ENCODE measurements around the gene PCDHB4.
"Not testable (repeated sequence)": the region's sequence is repeated elsewhere in the genome, so short reads cannot be mapped to it uniquely, and the experiment has no call there.

PCDHB4 gene

GRCh38 chr5:141127305-141127704, 5.7 kb downstream of the PCDHB4 start:
- DNase-seq (ENCODE audit: low spot score), result no peak
- in situ Hi-C loops (cut with MboI; ENCODE audit: low sequenced_read_pairs, unreplicated experiment), result no loop called here
- no peak for TF ChIP-seq CTCF (IDR thresholded peaks at IDR 0.05; ENCODE audit: borderline replicate concordance, control extremely low read depth, extremely low read depth, insufficient read depth, missing control alignments)

GRCh38 chr5:141135030-141135717, 13.6 kb downstream of the PCDHB4 start, which contains the start of gene PCDHB5:
PCDHB5 (plus strand) TSS chr5:141135206; CDS start chr5:141135435, 229 bp downstream.
- in situ Hi-C loops (cut with MboI; ENCODE audit: low sequenced_read_pairs, unreplicated experiment), result no loop called here
- DNase-seq (ENCODE audit: low spot score), result no peak
- no peak for TF ChIP-seq CTCF (IDR thresholded peaks at IDR 0.05; ENCODE audit: borderline replicate concordance, control extremely low read depth, extremely low read depth, insufficient read depth, missing control alignments)

GRCh38 chr5:141135718-141136266, 14.2 kb downstream of the PCDHB4 start:
- DNase-seq (ENCODE audit: low spot score), result no peak
- in situ Hi-C loops (cut with MboI; ENCODE audit: low sequenced_read_pairs, unreplicated experiment), result no loop called here
- TF ChIP-seq CTCF (IDR thresholded peaks at IDR 0.05; ENCODE audit: borderline replicate concordance, control extremely low read depth, extremely low read depth, insufficient read depth, missing control alignments), result no peak

GRCh38 chr5:141137346-141137745, 15.7 kb downstream of the PCDHB4 start:
- DNase-seq (ENCODE audit: low spot score); in situ Hi-C loops (cut with MboI; ENCODE audit: low sequenced_read_pairs, unreplicated experiment): not testable (repeated sequence)

GRCh38 chr5:141149812-141150211, 28.2 kb downstream of the PCDHB4 start, which contains the start of gene PCDHB6:
PCDHB6 (plus strand) TSS chr5:141150057; CDS start chr5:141150258, 201 bp downstream.
- in situ Hi-C loops (cut with MboI; ENCODE audit: low sequenced_read_pairs, unreplicated experiment), result no loop called here
- DNase-seq (ENCODE audit: low spot score), result no peak
- TF ChIP-seq CTCF (IDR thresholded peaks at IDR 0.05; ENCODE audit: borderline replicate concordance, control extremely low read depth, extremely low read depth, insufficient read depth, missing control alignments), result no peak

GRCh38 chr5:141150224-141150992, 28.8 kb downstream of the PCDHB4 start:
- no peak for TF ChIP-seq CTCF (IDR thresholded peaks at IDR 0.05; ENCODE audit: borderline replicate concordance, control extremely low read depth, extremely low read depth, insufficient read depth, missing control alignments)
- DNase-seq (ENCODE audit: low spot score), result no peak
- in situ Hi-C loops (cut with MboI; ENCODE audit: low sequenced_read_pairs, unreplicated experiment), result no loop called here

- no peak for DNase-seq (ENCODE audit: low spot score)
- in situ Hi-C loops (cut with MboI; ENCODE audit: low sequenced_read_pairs, unreplicated experiment), result no loop called here
- TF ChIP-seq CTCF (IDR thresholded peaks at IDR 0.05; ENCODE audit: borderline replicate concordance, control extremely low read depth, extremely low read depth, insufficient read depth, missing control alignments), result no peak
Observed at GRCh38 chr5:141150993-141151325, 29.3 kb downstream of the PCDHB4 start.

- not testable (repeated sequence) for DNase-seq (ENCODE audit: low spot score)
Observed at GRCh38 chr5:141151632-141152031, 30.0 kb downstream of the PCDHB4 start.

GRCh38 chr5:141152096-141152495, 30.5 kb downstream of the PCDHB4 start:
- DNase-seq (ENCODE audit: low spot score); in situ Hi-C loops (cut with MboI; ENCODE audit: low sequenced_read_pairs, unreplicated experiment): not testable (repeated sequence)

More at GRCh38 chr5:141151632-141152031, 30.0 kb downstream of the PCDHB4 start:
- in situ Hi-C loops (cut with MboI; ENCODE audit: low sequenced_read_pairs, unreplicated experiment), result not testable (repeated sequence)
